MCF 10A (cell line): ENCODE measurements around the gene HOXB3. TPM values are rescaled to one million over a fixed set of nuclear protein-coding genes. Genes with fewer than 3 reads are reported as not detected.

Source experiments
- BruUV-seq: library from RNA; stranded (reverse); fragments of 400-500 nt; replicated peaks from 2 replicates; lab custom pipeline; 2021; lab: Mats Ljungman, UMichigan
- CTCF ChIA-PET: fragments of 300-600 bp; sonication (Branson Sonifier 250); formaldehyde crosslinking; extraction: SDS; loops from one replicate; lab custom pipeline; 2021; ENCODE audit warnings: antibody characterized with exemption, inconsistent platforms; lab: Yijun Ruan, JAX
- POLR2A ChIA-PET: fragments of 300-600, 350-650 bp; sonication (Branson Sonifier 250); formaldehyde crosslinking; extraction: SDS; loops from one replicate; lab custom pipeline; 2020; ENCODE audit warnings: antibody characterized with exemption, inconsistent platforms; lab: Yijun Ruan, JAX
- DNase-seq: peaks from one replicate; pipeline ENCODE4 v3.0.0-alpha.2; 2018; ENCODE audit not compliant: unreplicated experiment
- H3K27ac Mint-ChIP-seq: one replicate; pipeline ENCODE4 v1.8.0; 2022; ENCODE audit warnings: mild to moderate bottlenecking, low read depth, mixed read lengths; ENCODE audit not compliant: unreplicated experiment
- H3K27me3 Mint-ChIP-seq: one replicate; pipeline ENCODE4 v1.8.0; 2022; ENCODE audit warnings: mixed read lengths; ENCODE audit not compliant: insufficient read depth, unreplicated experiment
- H3K36me3 Mint-ChIP-seq: one replicate; pipeline ENCODE4 v1.8.0; 2022; ENCODE audit warnings: mild to moderate bottlenecking, moderate library complexity, mixed read lengths; ENCODE audit not compliant: insufficient read depth, unreplicated experiment
- H3K4me1 Mint-ChIP-seq: one replicate; pipeline ENCODE4 v1.8.0; 2022; ENCODE audit warnings: mixed read lengths; ENCODE audit not compliant: insufficient read depth, unreplicated experiment
- H3K4me3 Mint-ChIP-seq: one replicate; pipeline ENCODE4 v1.8.0; 2022; ENCODE audit warnings: mild to moderate bottlenecking, moderate library complexity, mixed read lengths; ENCODE audit not compliant: unreplicated experiment
- H3K9me3 Mint-ChIP-seq: one replicate; pipeline ENCODE4 v1.8.0; 2022; ENCODE audit warnings: mixed read lengths; ENCODE audit not compliant: unreplicated experiment
- intact Hi-C: fragments of 100-400 bp; cut with micrococcal nuclease; formaldehyde crosslinking; loops from 2 replicates; pipeline ENCODE4 v1.14.1; 2022
- total RNA-seq: library from RNA; stranded (reverse); gene quantifications from 2 replicates; pipeline ENCODE4 v1.2.3, GENCODE V29; 2022
- TF ChIP-seq, protein P1 (sequence below): fragments of 200-600 bp; IDR thresholded peaks from one replicate; pipeline ENCODE4 v1.8.0; 2022; ENCODE audit warnings: antibody characterized with exemption, mild to moderate bottlenecking; ENCODE audit not compliant: unreplicated experiment

Gene HOXB3
- total RNA-seq, 1 experiment from 2014 or later, result 0.79 TPM

DNA sequence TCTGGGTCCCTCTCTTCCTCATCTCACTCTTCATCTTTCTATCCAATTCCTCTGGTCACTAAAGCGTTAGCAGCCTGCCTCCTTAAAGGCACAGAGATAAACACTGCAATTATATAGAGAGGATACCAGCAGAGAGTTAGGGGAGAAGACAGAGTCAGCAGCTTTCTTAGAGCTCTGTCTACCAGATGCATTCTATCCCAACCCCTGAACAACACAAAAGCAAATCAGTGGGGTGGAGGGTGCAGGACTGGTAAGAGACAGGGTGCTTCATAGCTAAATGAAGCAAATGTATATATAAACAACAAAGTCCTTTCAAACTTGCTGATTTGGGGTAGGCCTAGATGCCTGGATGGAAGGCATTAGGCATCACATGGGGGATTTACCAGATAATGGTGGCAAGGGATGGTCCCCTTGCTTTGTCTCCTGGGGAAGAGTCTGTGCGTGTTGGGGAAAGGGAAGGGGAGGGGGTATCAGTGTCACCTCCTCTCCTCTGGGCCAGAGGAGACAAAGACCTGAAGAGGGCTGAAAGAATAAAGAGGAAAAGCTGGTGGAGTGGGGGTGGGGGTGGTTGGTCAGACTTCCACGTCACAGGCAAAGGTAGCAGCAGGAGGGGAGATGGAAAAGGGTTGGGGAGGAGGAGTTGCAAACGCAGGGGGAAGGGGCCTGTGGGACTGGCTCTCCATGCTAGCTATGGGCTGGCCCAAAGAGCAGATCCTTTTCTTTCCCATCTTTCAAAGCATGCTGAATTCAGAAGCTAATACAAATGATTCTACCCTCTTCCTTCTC, 23.9 kb downstream of the HOXB3 start:
- TF ChIP-seq, protein P1, sequence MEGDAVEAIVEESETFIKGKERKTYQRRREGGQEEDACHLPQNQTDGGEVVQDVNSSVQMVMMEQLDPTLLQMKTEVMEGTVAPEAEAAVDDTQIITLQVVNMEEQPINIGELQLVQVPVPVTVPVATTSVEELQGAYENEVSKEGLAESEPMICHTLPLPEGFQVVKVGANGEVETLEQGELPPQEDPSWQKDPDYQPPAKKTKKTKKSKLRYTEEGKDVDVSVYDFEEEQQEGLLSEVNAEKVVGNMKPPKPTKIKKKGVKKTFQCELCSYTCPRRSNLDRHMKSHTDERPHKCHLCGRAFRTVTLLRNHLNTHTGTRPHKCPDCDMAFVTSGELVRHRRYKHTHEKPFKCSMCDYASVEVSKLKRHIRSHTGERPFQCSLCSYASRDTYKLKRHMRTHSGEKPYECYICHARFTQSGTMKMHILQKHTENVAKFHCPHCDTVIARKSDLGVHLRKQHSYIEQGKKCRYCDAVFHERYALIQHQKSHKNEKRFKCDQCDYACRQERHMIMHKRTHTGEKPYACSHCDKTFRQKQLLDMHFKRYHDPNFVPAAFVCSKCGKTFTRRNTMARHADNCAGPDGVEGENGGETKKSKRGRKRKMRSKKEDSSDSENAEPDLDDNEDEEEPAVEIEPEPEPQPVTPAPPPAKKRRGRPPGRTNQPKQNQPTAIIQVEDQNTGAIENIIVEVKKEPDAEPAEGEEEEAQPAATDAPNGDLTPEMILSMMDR, result no peak
- no peak overlapping the region for H3K27ac Mint-ChIP-seq
- H3K9me3 Mint-ChIP-seq, result no peaks in the 10 kb centered on the region
- H3K4me3 Mint-ChIP-seq, result no peak overlapping the region
- ChIA-PET CTCF (no interaction called here), POLR2A (no interaction called here)
- H3K27me3 Mint-ChIP-seq, result no peaks in the 10 kb centered on the region
- no peaks in the 10 kb centered on the region for H3K36me3 Mint-ChIP-seq
- DNase-seq, result no peak
- no peaks in the 10 kb centered on the region for H3K4me1 Mint-ChIP-seq
- intact Hi-C loops, result no loop called here
- no TSS peak for BruUV-seq

DNA sequence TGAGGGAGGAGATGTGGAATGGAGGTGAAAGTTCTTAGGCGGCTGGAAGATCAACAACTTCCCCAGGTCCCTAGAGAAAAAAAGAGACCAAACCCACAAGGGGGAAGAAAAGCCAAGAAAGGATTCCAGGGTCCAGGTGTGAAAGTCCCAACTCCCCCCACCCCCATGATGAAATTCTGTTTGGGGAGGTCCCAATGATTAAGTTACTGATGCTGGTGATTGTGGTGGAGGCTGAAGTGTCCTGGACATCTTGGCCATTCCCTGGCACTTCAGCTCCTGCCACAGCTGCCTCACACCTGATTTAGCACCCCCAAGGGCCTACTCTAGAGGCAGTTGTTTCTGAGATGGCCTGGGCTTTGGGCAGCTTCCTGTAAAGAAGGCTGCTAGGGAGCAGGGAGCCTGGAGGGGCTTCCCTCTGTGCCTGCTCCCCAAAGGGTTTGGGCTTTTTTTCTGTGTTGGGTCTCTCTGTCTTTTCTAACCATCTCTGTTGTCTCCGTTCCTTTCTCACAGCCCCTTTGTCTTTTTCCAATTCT, 25.0 kb downstream of the HOXB3 start:
- POLR2A ChIA-PET, result no interaction called here

DNA sequence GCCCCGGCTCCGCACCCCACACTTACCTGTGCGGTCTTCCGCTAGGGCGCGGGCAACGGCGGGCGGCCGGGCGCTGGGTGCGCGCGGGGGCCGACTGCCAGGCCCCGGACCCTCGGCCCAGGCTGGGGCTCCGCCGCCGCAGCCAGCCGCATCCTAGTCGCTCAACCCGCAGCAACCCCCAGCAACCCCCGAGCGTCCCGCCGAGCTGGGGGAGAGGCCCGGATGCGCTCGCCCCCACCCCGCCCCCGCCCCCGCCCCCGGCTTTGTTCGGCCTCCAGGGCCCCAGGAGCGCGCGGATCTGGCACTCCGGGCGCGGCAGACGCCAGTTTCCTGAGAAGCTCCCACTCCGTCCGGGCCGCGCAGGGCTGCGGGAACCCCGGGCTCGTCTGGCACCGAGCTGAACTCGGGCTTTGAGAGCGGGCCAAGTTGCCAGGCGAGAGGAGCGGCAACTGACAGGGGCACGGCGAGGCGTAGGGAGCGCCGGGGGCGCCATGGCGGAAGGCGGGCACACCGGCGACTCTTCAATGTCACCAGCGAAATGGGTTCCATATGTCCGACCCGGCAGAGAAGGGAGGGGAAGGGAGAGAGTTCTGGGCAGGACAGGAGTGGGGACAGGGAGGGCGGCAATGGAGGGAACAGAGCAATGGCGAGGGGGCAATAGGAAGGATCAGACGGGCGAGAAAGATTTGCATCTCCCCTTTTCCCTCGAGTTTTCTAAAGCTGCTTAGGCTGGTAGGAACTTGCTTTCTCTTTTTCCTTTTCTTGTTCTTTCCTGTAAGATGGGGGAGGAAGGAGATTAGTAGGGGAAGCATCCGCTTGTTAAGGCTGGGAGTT, 25.6 kb downstream of the HOXB3 start:
- H3K27me3 Mint-ChIP-seq, result no peaks in the 10 kb centered on the region
- H3K4me1 Mint-ChIP-seq, result no peaks in the 10 kb centered on the region
- intact Hi-C loops, result no loop called here
- no peaks in the 10 kb centered on the region for H3K36me3 Mint-ChIP-seq
- POLR2A ChIA-PET, result no interaction called here
- H3K27ac Mint-ChIP-seq, result no peak overlapping the region
- no peaks in the 10 kb centered on the region for H3K9me3 Mint-ChIP-seq
- no peak for DNase-seq
- CTCF ChIA-PET, result interaction anchor here (0.7 kb wide), 1 partner anchor 228 kb away, joined by 3 read pairs; no protein-coding TSS in a partner anchor
- no peak overlapping the region for H3K4me3 Mint-ChIP-seq
- no TSS peak for BruUV-seq
- TF ChIP-seq, protein P1, result no peak

More for the DNA sequence above, 25.0 kb downstream of the HOXB3 start:
- no peak overlapping the region for H3K4me3 Mint-ChIP-seq
- no TSS peak for BruUV-seq
- no peaks in the 10 kb centered on the region for H3K36me3 Mint-ChIP-seq
- TF ChIP-seq, protein P1, result no peak
- intact Hi-C loops, result no loop called here
- H3K27me3 Mint-ChIP-seq, result no peaks in the 10 kb centered on the region
- CTCF ChIA-PET, result no interaction called here
- no peak overlapping the region for H3K27ac Mint-ChIP-seq
- no peaks in the 10 kb centered on the region for H3K4me1 Mint-ChIP-seq
- H3K9me3 Mint-ChIP-seq, result no peaks in the 10 kb centered on the region
- DNase-seq, result no peak

DNA sequence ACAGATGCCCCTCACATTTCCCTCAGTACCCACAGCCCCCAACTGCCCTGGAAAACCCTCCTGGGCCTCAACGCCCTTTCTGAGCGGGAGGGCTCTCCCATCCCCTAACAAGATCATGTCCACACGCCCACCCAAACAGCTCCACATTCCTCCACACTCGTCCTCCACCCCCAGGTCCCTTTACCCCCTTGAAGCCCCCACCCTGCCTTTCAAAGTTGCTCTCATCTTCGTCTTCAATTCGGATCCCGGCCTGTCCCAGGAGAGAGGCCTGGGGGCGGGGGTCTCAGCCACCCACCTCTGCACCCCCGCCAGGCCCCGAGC, 26.2 kb downstream of the HOXB3 start:
- peaks cover 4% of the 10 kb centered on the region for H3K27me3 Mint-ChIP-seq
- POLR2A ChIA-PET, result no interaction called here
- CTCF ChIA-PET, result interaction anchor here (0.7 kb wide), 1 partner anchor 227 kb away, joined by 3 read pairs; no protein-coding TSS in a partner anchor

More for the DNA sequence above, 26.2 kb downstream of the HOXB3 start:
- TF ChIP-seq, protein P1, result no peak
- no peak for DNase-seq
- no peak overlapping the region for H3K4me3 Mint-ChIP-seq
- no peak overlapping the region for H3K27ac Mint-ChIP-seq
- intact Hi-C loops, result no loop called here
- no peaks in the 10 kb centered on the region for H3K36me3 Mint-ChIP-seq
- BruUV-seq, result no TSS peak
- H3K4me1 Mint-ChIP-seq, result no peaks in the 10 kb centered on the region
- H3K9me3 Mint-ChIP-seq, result no peaks in the 10 kb centered on the region
